ENCODE measurements around the gene TFF1.

The TFF1 gene

GRCh38 chr21:42332557-42333317, 33.6 kb downstream of the TFF1 start:
- H3K27me3 ChIP-seq (ENCODE audit: control insufficient read depth in 1 of 2, insufficient read depth in 1 of 2, low read length in 2 of 2): peaks cover 6 to 80% of the 10 kb centered on the region in 2 experiments
- H3K18ac ChIP-seq (ENCODE audit: low read depth in 1 of 2, low read length in 2 of 2): no peak overlapping the region
- H3K36me3 ChIP-seq (ENCODE audit: control insufficient read depth in 1 of 2, insufficient read depth in 2 of 2, low read depth in 1 of 2, low read length in 2 of 2): no peaks in the 10 kb centered on the region
- H3K23ac ChIP-seq (ENCODE audit: low read length in 2 of 2): no peak overlapping the region
- H2AFZ ChIP-seq (ENCODE audit: low read depth, low read length): no peak overlapping the region
- DNase-seq: no peak
- H2BK15ac ChIP-seq (ENCODE audit: low read depth, poor library complexity, severe bottlenecking): no peak overlapping the region
- H3K27ac ChIP-seq (ENCODE audit: low read length, poor library complexity, severe bottlenecking): no peak overlapping the region
- H3K79me1 ChIP-seq (replicated peaks; ENCODE audit: low read length, poor library complexity, severe bottlenecking): no peaks in the 10 kb centered on the region
- H2BK120ac ChIP-seq (ENCODE audit: low read depth, low read length): no peak overlapping the region
- H3K4me3 ChIP-seq (ENCODE audit: insufficient read depth in 1 of 2, low read depth in 1 of 2, low read length in 2 of 2): no peak overlapping the region
- no peaks in the 10 kb centered on the region for H3K9me3 ChIP-seq (ENCODE audit: control insufficient read depth, low read length)
- peaks cover 3% of the 10 kb centered on the region for H3K4me1 ChIP-seq (ENCODE audit: control insufficient read depth, insufficient read depth, low read depth, low read length)
- H3K4me2 ChIP-seq (ENCODE audit: low read length, poor library complexity, severe bottlenecking): no peak overlapping the region
- H3K4ac ChIP-seq (ENCODE audit: low read depth in 1 of 2, low read length in 2 of 2): no peak overlapping the region
- H2AK5ac ChIP-seq (ENCODE audit: low read length, severe bottlenecking): no peak overlapping the region
- no peak overlapping the region for H2BK5ac ChIP-seq (ENCODE audit: low read depth, low read length, poor library complexity, severe bottlenecking)
- no peak overlapping the region for H2BK12ac ChIP-seq (ENCODE audit: low read length in 2 of 2)
- no peak overlapping the region for H3K9ac ChIP-seq (ENCODE audit: low read length)
- H3K14ac ChIP-seq (ENCODE audit: low read length in 2 of 2): no peak overlapping the region
- no peak overlapping the region for H4K8ac ChIP-seq (ENCODE audit: low read length)
- WGBS: 58% methylated on average over 5 of the region's 5 CpGs
- H4K91ac ChIP-seq (ENCODE audit: low read length): no peak overlapping the region

GRCh38 chr21:42331660-42332059, 34.7 kb downstream of the TFF1 start:
- Histone ChIP-seq H3K36me3 (ENCODE audit: control insufficient read depth in 1 of 2, insufficient read depth in 2 of 2, low read depth in 1 of 2, low read length in 2 of 2) (no peaks in the 10 kb centered on the region), H3K23ac (ENCODE audit: low read length in 2 of 2) (no peak overlapping the region), H2AFZ (ENCODE audit: low read depth, low read length) (no peak overlapping the region), H2BK5ac (ENCODE audit: low read depth, low read length, poor library complexity, severe bottlenecking) (no peak overlapping the region), H3K27ac (ENCODE audit: low read length, poor library complexity, severe bottlenecking) (no peak overlapping the region), H4K91ac (ENCODE audit: low read length) (no peak overlapping the region), H3K4ac (ENCODE audit: low read depth in 1 of 2, low read length in 2 of 2) (no peak overlapping the region), H3K14ac (ENCODE audit: low read length in 2 of 2) (no peak overlapping the region), H3K4me2 (ENCODE audit: low read length, poor library complexity, severe bottlenecking) (no peak overlapping the region), H3K9ac (ENCODE audit: low read length) (no peak overlapping the region), H2AK5ac (ENCODE audit: low read length, severe bottlenecking) (no peak overlapping the region), H2BK120ac (ENCODE audit: low read depth, low read length) (no peak overlapping the region), H3K18ac (ENCODE audit: low read depth in 1 of 2, low read length in 2 of 2) (no peak overlapping the region), H2BK15ac (ENCODE audit: low read depth, poor library complexity, severe bottlenecking) (no peak overlapping the region), H4K8ac (ENCODE audit: low read length) (no peak overlapping the region), H3K4me3 (ENCODE audit: insufficient read depth in 1 of 2, low read depth in 1 of 2, low read length in 2 of 2) (no peak overlapping the region), H3K79me1 (replicated peaks; ENCODE audit: low read length, poor library complexity, severe bottlenecking) (no peaks in the 10 kb centered on the region), H3K4me1 (ENCODE audit: control insufficient read depth, insufficient read depth, low read depth, low read length) (peaks cover 2% of the 10 kb centered on the region), H2BK12ac (ENCODE audit: low read length in 2 of 2) (no peak overlapping the region), H3K9me3 (ENCODE audit: control insufficient read depth, low read length) (no peaks in the 10 kb centered on the region), H3K27me3 (ENCODE audit: control insufficient read depth in 1 of 2, insufficient read depth in 1 of 2, low read length in 2 of 2) (peaks cover 6 to 70% of the 10 kb centered on the region in 2 experiments)
- DNase-seq: no peak

GRCh38 chr21:42330380-42331371, 35.7 kb downstream of the TFF1 start:
- Histone ChIP-seq H3K4me3 (ENCODE audit: insufficient read depth in 1 of 2, low read depth in 1 of 2, low read length in 2 of 2) (no peak overlapping the region), H2AFZ (ENCODE audit: low read depth, low read length) (no peak overlapping the region), H3K23ac (ENCODE audit: low read length in 2 of 2) (no peak overlapping the region), H3K14ac (ENCODE audit: low read length in 2 of 2) (no peak overlapping the region), H3K79me1 (replicated peaks; ENCODE audit: low read length, poor library complexity, severe bottlenecking) (no peaks in the 10 kb centered on the region), H3K9me3 (ENCODE audit: control insufficient read depth, low read length) (no peaks in the 10 kb centered on the region), H2AK5ac (ENCODE audit: low read length, severe bottlenecking) (no peak overlapping the region), H3K4ac (ENCODE audit: low read depth in 1 of 2, low read length in 2 of 2) (no peak overlapping the region), H3K27me3 (ENCODE audit: control insufficient read depth in 1 of 2, insufficient read depth in 1 of 2, low read length in 2 of 2) (peaks cover 6 to 61% of the 10 kb centered on the region in 2 experiments), H4K91ac (ENCODE audit: low read length) (no peak overlapping the region), H2BK15ac (ENCODE audit: low read depth, poor library complexity, severe bottlenecking) (no peak overlapping the region), H3K36me3 (ENCODE audit: control insufficient read depth in 1 of 2, insufficient read depth in 2 of 2, low read depth in 1 of 2, low read length in 2 of 2) (no peaks in the 10 kb centered on the region), H4K8ac (ENCODE audit: low read length) (no peak overlapping the region), H3K27ac (ENCODE audit: low read length, poor library complexity, severe bottlenecking) (no peak overlapping the region), H2BK120ac (ENCODE audit: low read depth, low read length) (no peak overlapping the region), H2BK5ac (ENCODE audit: low read depth, low read length, poor library complexity, severe bottlenecking) (no peak overlapping the region), H3K18ac (ENCODE audit: low read depth in 1 of 2, low read length in 2 of 2) (no peak overlapping the region), H3K4me1 (ENCODE audit: control insufficient read depth, insufficient read depth, low read depth, low read length) (no peaks in the 10 kb centered on the region), H3K4me2 (ENCODE audit: low read length, poor library complexity, severe bottlenecking) (no peak overlapping the region), H3K9ac (ENCODE audit: low read length) (no peak overlapping the region), H2BK12ac (ENCODE audit: low read length in 2 of 2) (no peak overlapping the region)
- WGBS: 100% methylated on average over 1 of the region's 4 CpGs
- no peak for DNase-seq

- H3K4ac ChIP-seq (ENCODE audit: low read depth in 1 of 2, low read length in 2 of 2): no peak overlapping the region
- H3K23ac ChIP-seq (ENCODE audit: low read length in 2 of 2): no peak overlapping the region
- H2AK5ac ChIP-seq (ENCODE audit: low read length, severe bottlenecking): no peak overlapping the region
- no peak overlapping the region for H3K4me3 ChIP-seq (ENCODE audit: insufficient read depth in 1 of 2, low read depth in 1 of 2, low read length in 2 of 2)
- no peak overlapping the region for H3K18ac ChIP-seq (ENCODE audit: low read depth in 1 of 2, low read length in 2 of 2)
- no peak for DNase-seq
- H3K14ac ChIP-seq (ENCODE audit: low read length in 2 of 2): no peak overlapping the region
- no peak overlapping the region for H3K9ac ChIP-seq (ENCODE audit: low read length)
- H4K91ac ChIP-seq (ENCODE audit: low read length): no peak overlapping the region
- peaks cover 9% of the 10 kb centered on the region for H3K4me1 ChIP-seq (ENCODE audit: control insufficient read depth, insufficient read depth, low read depth, low read length)
- H3K9me3 ChIP-seq (ENCODE audit: control insufficient read depth, low read length): no peaks in the 10 kb centered on the region
- no peaks in the 10 kb centered on the region for H3K36me3 ChIP-seq (ENCODE audit: control insufficient read depth in 1 of 2, insufficient read depth in 2 of 2, low read depth in 1 of 2, low read length in 2 of 2)
- no peak overlapping the region for H2BK12ac ChIP-seq (ENCODE audit: low read length in 2 of 2)
- 65% methylated on average over 6 of the region's 6 CpGs for WGBS
- peaks cover 0 to 51% of the 10 kb centered on the region in 2 experiments for H3K27me3 ChIP-seq (ENCODE audit: control insufficient read depth in 1 of 2, insufficient read depth in 1 of 2, low read length in 2 of 2)
- no peaks in the 10 kb centered on the region for H3K79me1 ChIP-seq (replicated peaks; ENCODE audit: low read length, poor library complexity, severe bottlenecking)
- no peak overlapping the region for H3K27ac ChIP-seq (ENCODE audit: low read length, poor library complexity, severe bottlenecking)
- no peak overlapping the region for H2BK120ac ChIP-seq (ENCODE audit: low read depth, low read length)
- no peak overlapping the region for H2AFZ ChIP-seq (ENCODE audit: low read depth, low read length)
- no peak overlapping the region for H4K8ac ChIP-seq (ENCODE audit: low read length)
- H2BK5ac ChIP-seq (ENCODE audit: low read depth, low read length, poor library complexity, severe bottlenecking): no peak overlapping the region
- H3K4me2 ChIP-seq (ENCODE audit: low read length, poor library complexity, severe bottlenecking): no peak overlapping the region
- H2BK15ac ChIP-seq (ENCODE audit: low read depth, poor library complexity, severe bottlenecking): no peak overlapping the region
Measured at GRCh38 chr21:42324896-42325295, 41.4 kb downstream of the TFF1 start.
